Hematopoietic multipotent progenitor cell treated with erythropoietin and hydrocortisone succinate and interleukin-3 and kit ligand, for 8 days (in vitro differentiated cells): ENCODE data around the gene CNN3.
A peak's percentile ranks its signal among the peaks of the same experiment; 100 is the strongest.

Source experiments
- DNase-seq: peaks from one replicate; pipeline ENCODE4 v3.0.0-alpha.2; 2015

Gene CNN3

GRCh38 chr1:94922761-94923331, 4.1 kb downstream of the CNN3 start:
- no peak for DNase-seq

GRCh38 chr1:94921977-94922376, 4.9 kb downstream of the CNN3 start:
- no peak for DNase-seq

- no peak for DNase-seq
Observed at GRCh38 chr1:94920061-94920460, 6.8 kb downstream of the CNN3 start.

GRCh38 chr1:94919241-94920030, 7.5 kb downstream of the CNN3 start:
- DNase-seq, result no peak

- DNase-seq, result no peak
Observed at GRCh38 chr1:94917251-94917650, 9.7 kb downstream of the CNN3 start.

GRCh38 chr1:94912263-94913184, 14.4 kb downstream of the CNN3 start:
- no peak for DNase-seq

- DNase-seq, result no peak
Observed at GRCh38 chr1:94909486-94909885, 17.4 kb downstream of the CNN3 start.

GRCh38 chr1:94908965-94909364, 17.9 kb downstream of the CNN3 start:
- DNase-seq, result no peak

GRCh38 chr1:94908190-94908589, 18.7 kb downstream of the CNN3 start:
- DNase-seq, result no peak

- DNase-seq, result no peak
Observed at GRCh38 chr1:94907136-94907535, 19.8 kb downstream of the CNN3 start.

- DNase-seq, result no peak
Observed at GRCh38 chr1:94906382-94906781, 20.5 kb downstream of the CNN3 start.

GRCh38 chr1:94905207-94905606, 21.7 kb downstream of the CNN3 start:
- DNase-seq, result no peak

GRCh38 chr1:94903280-94904009, 23.5 kb downstream of the CNN3 start:
- DNase-seq, result no peak

GRCh38 chr1:94901841-94902240, 25.1 kb downstream of the CNN3 start:
- peak; percentile 20 for DNase-seq

- DNase-seq, result no peak
Observed at GRCh38 chr1:94899756-94900155, 27.2 kb downstream of the CNN3 start.

GRCh38 chr1:94898491-94899385, 28.2 kb downstream of the CNN3 start:
- DNase-seq, result no peak

- no peak for DNase-seq
Observed at GRCh38 chr1:94895518-94895917, 31.4 kb downstream of the CNN3 start.

- no peak for DNase-seq
Observed at GRCh38 chr1:94894630-94895029, 32.3 kb downstream of the CNN3 start.

GRCh38 chr1:94892604-94893254, 34.2 kb downstream of the CNN3 start:
- DNase-seq, result peak; percentile 96

GRCh38 chr1:94888201-94888600, 38.7 kb downstream of the CNN3 start:
- no peak for DNase-seq

GRCh38 chr1:94887603-94888171, 39.2 kb downstream of the CNN3 start:
- no peak for DNase-seq
